M059J (cell line): ENCODE data around the gene GABRR2. TPM values are rescaled to one million over a fixed set of nuclear protein-coding genes. Genes with fewer than 3 reads are reported as not detected.
"Not testable (repeated sequence)": the region's sequence is repeated elsewhere in the genome, so short reads cannot be mapped to it uniquely, and the experiment has no call there.

Experiments
- DNase-seq: peaks from one replicate; pipeline ENCODE4 v3.0.0-alpha.2; 2012; ENCODE audit warnings: low read depth
- total RNA-seq: library from RNA; depleted of rRNA; stranded (reverse); fragments of >200 nt; shearing (Covaris generic); gene quantifications from 2 replicates; pipeline ENCODE4 v1.2.3, GENCODE V29; 2014

GABRR2 gene
- total RNA-seq, 1 experiment from 2014 or later: 0.25 TPM

DNA sequence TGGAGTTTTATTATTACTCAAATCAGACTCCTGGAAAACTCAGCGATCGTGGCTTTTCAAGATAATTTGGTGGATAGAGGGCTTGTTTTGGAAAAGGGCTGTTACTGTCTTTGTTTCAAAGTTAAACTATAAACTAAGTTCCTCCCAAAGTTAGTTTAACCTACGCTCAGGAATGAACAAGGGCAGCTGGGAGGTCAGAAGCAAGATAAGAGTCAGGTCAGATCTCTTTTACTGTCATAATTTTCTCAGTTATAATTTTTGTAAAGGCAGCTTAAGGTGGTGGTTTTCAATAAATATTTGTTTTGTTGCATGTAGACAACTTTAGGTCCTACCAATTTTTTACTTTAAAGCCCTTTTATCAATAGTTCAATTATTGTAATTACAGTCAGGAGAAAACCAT is 9.2 kb upstream of the GABRR2 start:
- no peak for DNase-seq

DNA sequence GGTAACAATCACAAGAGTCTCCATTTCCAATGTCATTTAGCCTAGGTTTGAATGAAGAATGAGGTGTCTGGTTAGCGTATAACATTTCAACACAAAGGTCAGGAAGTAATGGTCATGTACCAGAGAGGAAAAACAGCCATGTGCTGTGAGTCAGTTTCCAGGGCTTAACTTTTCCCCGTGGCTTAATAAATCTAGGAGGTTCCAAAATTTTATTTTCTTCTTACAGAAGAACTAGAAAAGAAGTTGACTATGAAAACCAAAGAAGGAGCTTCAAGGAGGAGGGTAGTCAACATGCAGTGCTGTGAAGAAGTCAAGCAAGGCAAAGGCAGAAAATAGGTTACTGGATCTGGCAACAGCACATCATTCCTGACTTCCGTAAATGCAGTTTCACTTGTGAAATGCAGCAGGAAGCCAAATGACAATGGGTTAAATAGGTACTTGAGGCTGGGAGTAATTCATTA is 8.4 kb upstream of the GABRR2 start:
- DNase-seq: peak; percentile 2

DNA sequence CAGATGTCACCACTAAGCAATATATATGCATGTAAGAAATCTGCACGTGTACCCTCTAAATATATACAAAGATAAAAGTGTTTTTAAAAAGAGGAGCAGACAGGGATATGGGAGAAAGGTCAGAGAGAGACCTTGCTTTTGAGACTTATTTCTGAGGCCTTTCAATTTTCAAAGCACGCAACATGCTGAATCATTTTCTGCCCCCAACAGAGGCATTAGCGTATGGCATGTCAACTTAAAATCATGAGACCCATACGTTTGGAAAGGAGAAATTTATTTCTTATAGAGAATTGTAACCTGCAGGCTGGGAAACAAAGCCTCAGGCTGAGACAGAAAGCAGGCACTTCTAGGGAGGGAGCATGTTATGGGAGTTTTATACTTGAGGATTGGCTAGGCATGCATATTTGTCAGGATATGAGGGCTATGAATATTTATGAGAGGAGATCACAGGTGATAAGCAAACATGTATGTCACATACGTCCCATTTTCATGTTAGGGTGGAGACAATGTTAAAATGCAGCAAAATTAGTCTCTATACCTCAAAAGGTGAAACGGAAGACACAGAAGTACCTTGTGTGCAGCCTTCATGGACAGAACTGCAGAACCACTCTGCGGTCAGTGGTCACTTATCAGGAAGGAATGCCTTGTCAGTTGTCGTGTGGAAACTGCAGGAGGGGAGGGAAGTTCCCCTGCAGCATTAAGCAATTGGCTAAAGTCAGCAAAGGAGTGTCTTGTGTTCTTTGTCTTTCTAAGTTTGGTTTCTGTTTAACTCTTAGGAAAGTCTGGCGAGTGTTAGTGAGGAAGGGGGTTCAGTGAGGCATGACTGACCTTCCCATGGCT is 6.3 kb upstream of the GABRR2 start:
- no peak for DNase-seq

DNA sequence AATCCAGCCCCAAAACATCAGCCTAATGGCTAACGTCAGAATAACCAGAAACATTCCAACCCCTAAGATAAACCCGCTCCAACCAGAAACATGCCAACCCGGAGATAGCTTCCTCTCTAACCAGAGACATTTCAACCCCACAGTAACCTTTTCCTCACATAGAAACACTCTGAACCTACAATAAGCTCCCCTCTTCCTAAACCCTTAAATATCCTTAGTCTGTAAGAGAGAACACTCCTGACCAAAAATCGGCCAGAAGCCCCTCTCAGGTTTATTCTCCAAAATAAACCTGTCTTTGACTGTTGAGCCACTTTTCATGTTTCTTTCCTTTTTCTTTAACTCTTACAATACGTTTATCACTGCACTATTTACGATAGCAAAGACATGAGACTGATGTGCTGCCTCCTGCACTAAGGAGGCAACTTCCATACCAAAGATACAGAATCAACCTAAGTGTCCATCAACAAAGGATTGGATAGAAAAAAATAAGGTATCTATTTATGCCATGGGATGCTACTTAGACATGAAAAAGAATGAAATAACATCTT is 5.0 kb upstream of the GABRR2 start:
- no peak for DNase-seq

DNA sequence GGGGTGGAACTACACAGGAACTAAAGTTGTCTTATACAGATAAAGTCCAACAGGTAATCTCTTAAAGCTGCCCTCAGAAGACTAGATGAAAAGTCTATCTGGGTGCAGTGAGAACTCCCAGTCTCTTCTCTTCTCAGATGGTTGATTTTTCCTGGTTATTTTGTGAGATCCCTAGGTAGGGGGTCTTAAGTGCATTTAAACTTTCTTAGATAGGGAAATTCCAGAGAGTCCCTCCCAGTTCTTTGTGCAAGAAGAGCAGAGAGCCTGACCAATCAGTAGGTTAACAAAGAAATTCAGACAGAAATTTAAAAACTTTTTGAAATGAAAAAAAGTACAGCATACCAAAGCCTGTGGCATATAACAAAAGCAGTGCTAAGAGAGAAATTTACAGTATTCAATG is 2.0 kb upstream of the GABRR2 start:
- DNase-seq: no peak

DNA sequence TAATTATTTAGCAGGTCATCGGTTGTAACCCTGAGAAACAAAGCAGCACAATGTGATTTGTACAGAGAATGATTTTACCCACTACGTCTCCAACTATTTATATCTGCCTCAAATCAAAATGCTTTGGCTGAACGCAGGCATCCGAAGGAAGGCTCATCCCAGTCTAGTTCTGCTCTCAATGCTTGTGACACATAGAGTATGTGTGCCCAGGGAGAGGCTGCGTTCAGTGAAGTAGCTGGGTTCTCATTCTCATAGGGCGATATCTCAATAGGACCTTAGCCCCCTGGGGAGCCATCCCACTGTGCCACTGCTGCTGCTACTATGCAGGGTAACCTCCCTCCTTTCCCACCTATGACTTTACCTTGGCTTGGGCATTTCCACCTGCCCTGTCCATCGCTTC is 407 bp downstream of the GABRR2 start:
- no peak for DNase-seq

DNA sequence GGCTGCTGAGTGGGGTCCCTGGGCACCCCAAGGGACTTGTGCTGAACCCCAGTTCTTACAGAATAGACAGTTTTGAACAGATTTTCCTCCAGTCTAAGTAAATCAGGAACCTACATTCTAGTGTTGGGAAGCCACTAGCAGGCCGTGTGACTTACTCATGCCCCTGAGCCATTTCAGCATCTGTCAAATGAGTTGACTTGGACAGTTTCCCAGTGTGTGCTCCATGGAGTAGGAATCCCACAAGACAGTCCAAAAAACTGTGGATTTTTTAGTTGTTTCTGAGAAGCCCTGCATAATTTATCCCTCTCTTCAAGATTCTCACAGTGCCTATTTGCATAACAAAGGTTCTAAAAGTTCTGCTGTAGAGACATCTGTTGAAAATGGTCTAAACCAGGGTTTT is 2.1 kb downstream of the GABRR2 start:
- peak; percentile 92 for DNase-seq

DNA sequence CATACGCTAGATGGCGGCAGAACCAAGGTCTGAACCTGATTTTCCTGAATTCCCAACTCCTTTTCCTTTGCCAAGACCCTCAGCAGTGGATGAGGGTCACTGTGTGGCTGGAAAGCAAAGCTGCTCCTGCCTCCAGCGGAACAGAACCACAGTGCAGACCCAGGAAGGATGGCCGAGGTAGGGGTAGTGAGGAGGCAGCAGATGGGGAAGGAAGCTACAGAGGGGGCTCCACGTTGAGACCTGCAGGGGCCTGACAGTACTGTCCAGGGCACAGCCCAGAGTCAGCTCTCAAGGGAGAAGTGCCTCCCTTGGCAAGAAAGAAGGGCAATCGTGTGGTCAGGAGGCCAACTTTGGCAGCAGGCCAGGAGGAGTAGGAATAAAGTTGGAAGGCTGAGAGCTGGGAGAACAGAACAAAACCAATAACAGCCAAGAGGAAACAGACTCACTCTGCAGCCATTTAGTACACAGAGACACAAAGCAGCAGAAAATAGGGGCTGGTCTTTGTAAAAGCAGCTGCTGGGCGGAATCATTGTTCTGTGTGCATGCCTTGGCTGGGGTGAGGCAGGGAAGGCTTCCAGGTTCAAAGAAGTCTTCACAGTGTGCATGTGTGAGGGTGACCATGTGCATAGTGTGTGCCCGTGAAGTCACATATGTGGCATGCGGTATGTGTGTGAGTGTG is 3.1 kb downstream of the GABRR2 start:
- DNase-seq: peak; percentile 84

DNA sequence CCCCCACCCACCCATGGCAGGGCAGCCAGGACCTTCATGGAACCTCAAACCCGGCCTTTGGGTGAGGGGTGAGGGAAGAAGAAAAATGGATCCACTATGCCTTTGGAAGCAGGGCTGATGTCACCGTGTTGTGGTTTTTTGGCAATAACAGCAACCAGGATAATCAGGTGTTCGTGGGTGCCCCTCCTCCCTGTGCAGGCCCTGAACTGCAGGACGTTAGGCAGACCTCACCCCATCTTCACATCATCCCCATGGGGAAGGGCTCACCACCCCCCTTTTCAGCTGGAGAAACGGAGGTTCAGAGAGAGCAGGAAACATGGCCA is 3.6 kb downstream of the GABRR2 start:
- DNase-seq: no peak

DNA sequence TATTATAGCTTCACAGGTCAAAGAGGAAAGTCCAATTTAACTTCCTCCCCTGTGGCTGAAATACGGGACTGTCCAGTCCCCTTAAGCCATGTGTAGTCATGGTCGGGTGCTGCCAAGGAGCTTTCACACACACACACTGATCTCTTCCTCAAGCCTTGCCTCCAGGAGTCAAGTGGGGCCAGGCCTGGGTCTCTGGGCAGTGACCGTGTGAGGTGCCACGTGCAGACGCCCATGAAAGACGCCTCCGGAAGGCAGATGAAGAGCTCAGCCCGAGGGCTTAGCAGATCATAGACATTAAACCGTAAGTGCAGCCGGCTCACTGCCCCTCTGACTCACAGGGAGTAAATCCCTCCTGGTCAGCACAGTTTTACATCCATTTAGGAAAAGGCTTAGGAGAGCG is 4.2 kb downstream of the GABRR2 start:
- peak; percentile 88 for DNase-seq

DNA sequence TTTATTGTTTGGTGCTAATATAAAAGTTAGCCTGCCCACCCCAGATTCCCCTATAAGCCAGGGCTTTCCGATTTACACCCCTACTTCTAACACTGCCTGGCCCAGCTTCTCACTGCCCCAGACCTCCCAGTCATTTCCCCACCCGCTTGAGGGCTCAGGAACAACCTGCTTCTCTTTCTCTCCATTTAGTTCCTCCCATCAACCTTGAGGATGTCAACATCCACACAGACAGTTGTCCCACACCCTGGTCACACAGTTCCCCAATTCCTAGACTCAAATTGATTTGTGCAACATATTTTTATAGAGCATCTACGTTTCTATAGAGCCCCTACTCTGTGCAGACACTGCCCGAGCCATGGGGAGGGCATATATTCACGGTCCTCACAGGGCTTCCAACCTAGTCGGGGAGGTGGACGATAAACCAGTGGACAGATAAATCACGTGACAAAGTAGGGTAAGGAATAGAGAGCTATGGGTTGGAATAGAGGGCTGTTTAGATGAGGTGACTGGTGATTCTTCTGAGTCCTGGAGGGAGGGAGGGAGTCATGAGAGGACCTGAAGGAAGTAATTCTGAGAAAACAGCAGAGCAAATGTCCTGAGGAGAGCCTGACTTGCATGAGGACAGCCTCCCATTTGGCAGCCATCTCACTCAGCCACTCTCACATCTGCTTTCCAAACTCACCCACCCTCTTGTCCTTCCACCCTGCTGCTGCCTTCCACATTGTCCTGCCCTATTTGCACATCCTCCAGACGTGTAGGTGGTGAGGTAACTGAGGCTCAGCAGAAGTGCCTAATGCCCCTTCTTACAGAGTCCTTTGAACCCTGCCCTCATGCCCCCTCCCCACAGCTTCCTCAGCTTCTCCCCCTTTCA is 6.3 kb downstream of the GABRR2 start:
- DNase-seq: no peak

DNA sequence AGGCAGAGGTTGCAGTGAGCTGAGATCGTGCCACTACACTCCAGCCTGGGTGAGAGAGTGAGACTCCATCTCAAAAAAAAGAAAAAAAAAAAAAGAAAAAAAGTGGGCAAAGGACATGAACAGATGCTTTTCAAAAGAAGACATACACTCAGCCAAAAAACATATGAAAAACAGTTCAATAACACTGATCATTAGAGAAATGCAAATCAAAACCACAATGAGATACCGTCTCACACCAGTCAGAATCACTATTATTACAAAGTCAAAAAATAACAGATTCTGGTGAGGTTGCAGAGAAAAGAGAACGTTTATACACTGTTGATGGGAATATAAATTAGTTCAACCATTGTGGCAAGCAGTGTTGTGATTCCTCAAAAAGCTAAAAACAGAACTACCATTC is 10.6 kb downstream of the GABRR2 start:
- DNase-seq: not testable (repeated sequence)

DNA sequence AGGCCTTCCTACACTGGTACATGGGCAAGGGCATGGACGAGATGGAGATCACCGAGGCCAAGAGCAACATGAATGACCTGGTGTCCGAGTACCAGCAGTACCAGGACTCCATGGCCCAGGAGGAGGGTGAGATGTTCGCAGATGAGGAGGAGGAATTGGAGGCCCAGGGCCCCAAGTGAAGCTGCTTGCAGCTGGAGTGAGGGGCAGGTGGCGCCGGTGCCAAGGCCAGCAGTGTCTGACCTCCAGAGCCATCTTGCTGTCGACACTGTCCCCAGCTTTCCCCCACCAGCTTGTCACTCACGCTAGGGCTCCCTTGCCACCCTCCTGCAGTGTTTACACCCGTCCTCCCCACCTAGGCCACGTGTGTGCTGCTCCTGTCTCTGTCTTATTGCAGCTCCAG is 12.2 kb downstream of the GABRR2 start:
- DNase-seq: no peak

DNA sequence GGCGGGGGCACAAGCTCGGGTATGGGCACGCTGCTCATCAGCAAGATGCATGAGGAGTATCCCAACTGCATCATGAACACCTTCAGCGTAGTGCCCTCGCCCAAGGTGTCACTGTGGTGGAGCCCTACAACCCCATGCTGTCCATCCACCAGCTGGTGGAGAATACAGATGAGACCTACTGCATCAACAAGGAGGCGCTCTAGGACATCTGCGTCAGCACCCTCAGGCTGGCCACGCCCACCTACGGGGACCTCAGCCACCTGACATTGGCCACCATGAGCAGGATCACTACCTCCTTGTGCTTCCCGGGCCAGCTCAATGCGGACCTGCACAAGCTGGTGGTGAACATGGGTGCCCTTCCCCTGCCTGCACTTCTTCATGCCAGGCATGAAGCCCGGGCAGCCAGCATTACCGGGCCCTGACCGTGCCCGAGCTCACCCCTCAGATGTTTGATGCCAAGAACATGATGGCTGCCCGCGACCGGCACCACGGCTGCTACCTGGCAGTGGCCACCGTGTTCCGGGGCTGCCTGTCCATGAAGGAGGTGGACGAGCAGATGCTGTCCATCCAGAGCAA is 12.8 kb downstream of the GABRR2 start:
- DNase-seq: no peak

DNA sequence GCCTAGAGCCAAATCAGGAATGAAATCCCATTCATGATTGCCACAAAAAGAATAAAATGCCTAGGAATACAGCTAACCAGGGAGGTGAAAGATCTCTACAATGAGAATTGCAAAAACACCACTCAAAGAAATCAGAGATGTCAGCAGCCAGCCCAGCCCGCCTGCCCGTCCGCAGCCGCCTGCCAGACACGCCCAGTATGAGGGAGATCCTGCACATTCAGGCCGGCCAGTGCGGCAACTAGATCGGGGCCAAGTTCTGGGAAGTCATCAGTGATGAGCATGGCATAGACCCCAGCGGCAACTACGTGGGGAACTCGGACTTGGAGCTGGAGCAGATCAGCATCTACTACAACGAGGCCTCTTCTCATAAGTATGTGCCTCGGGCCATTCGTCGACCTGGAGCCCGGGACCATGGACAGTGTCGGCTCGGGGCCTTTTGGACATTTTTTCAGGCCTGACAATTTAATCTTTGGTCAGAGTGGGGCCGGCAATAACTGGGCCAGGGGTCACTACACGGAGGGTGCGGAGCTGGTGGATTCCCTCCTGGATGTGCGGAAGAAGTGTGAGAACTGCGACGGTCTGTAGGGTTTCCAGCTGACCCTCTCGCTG is 13.4 kb downstream of the GABRR2 start:
- DNase-seq: no peak

DNA sequence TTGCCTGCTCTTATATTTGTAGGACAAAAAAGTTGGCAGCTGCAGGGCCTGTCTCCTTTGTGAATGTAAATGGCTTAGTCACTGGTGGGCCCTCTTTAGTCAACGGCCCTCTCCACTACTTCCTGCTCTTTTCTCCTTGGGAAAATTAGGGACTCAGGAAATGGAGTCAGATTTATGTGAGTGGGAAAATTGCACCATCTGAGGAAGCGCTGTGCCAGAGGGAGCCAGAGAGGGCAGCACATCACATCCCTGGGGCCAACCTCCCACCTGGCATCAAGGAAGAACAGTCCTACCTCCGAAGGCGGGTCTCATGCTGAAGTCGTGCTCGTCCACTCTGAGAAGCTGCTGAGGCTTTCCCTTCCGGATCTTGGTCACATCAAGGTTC is 15.6 kb downstream of the GABRR2 start:
- peak; percentile 27 for DNase-seq

DNA sequence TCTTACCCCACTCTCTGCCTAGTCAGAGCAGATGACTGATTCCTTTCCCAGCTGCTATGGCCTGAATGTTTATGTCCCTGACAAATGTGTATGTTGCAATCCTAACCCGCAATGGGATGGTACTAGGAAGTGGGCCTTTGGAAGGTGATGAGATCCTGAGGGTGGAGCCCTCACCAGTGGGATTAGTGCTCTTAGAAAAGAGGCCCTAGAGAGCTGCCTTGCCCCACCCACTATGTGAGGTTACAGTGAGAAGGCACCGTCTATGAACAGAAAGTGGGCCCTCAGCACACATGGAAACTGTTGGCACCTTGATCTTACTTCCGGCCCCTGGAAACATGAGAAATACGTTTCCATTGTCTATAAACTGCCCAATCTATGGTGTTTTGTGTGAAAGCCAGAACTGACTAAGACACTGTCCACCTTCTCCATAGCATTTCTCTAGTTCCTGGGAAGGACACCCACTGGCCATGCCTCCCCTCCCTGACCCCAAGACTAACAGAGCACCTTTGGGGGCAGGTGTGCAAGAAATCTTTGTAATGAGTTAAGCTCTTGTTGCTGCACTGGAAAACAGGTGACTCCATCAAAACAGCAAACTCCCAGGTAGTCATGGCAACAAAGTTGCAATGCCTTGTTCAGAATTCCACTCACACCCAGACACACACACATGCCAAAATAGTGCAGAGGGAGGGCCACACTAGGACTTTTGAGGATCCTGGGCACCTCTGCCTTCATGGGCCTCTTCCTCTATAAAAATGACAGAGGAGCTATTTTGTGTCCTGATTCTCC is 16.2 kb downstream of the GABRR2 start:
- peak; percentile 54 for DNase-seq

DNA sequence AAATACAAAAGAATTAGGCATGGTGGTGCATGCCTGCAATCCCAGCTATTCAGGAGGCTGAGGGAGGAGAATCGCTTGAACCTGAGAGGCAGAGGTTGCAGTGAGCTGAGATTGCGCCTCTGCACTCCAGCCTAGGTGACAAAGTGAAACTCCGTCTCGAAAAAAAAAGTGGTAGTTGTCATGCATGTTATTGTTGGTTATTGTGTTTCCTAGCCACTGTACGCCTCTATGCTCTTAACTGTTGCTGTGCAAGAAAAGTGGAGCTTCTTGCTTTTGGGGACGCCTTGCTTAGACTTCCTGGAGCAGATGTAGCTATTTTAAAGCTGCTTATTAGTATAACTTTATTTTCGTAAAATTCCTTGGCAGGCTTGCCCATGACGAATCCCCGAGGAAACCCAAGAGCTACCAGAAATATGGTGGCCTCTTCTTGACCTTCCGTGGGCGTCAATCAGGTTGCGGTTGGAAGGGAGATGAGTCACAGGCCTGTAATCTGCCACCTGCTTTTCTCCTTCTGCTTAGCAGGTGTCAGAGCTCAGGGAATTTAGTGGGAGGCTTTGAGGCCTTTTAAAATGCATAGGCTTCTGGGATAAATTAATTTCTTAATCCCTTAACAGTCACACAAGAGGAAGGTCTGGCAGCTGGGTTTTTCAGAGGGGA is 17.3 kb downstream of the GABRR2 start:
- peak; percentile 93 for DNase-seq

DNA sequence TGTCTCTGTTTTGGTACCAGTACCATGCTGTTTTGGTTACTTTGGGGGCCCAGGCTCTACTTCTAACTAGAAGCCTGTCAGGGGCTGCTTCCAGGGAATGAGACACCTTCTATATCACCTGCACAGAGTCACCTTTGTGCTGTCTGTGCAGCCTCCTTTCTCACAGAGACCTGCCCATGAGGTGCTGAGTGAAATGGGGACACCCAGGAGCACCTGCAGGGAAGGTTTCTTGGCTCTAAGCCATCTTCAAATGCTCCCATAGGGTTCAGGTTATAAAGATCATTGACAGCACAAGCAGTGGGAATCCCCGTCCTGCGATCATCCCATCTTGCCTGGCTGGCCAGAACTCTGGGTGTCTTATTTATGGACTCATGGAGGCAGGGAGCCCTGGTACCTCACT is 19.1 kb downstream of the GABRR2 start:
- DNase-seq: no peak

DNA sequence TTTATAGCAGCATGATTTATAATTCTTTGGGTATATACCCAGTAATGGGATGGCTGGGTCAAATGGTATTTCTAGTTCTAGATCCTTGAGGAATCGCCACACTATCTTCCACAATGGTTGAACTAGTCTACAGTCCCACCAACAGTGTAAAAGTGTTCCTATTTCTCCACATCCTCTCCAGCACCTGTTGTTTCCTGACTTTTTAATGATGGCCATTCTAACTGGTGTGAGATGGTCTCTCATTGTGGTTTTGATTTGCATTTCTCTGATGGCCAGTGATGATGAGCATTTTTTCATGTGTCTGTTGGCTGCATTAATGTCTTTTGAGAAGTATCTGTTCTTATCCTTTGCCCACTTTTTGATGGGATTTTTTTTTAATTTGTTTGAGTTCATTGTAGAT is 20.0 kb downstream of the GABRR2 start:
- not testable (repeated sequence) for DNase-seq
